ENCODE results near the gene GFOD2.

- TF ChIP-seq, protein P1, sequence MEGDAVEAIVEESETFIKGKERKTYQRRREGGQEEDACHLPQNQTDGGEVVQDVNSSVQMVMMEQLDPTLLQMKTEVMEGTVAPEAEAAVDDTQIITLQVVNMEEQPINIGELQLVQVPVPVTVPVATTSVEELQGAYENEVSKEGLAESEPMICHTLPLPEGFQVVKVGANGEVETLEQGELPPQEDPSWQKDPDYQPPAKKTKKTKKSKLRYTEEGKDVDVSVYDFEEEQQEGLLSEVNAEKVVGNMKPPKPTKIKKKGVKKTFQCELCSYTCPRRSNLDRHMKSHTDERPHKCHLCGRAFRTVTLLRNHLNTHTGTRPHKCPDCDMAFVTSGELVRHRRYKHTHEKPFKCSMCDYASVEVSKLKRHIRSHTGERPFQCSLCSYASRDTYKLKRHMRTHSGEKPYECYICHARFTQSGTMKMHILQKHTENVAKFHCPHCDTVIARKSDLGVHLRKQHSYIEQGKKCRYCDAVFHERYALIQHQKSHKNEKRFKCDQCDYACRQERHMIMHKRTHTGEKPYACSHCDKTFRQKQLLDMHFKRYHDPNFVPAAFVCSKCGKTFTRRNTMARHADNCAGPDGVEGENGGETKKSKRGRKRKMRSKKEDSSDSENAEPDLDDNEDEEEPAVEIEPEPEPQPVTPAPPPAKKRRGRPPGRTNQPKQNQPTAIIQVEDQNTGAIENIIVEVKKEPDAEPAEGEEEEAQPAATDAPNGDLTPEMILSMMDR (IDR thresholded peaks at IDR 0.05; ENCODE audit: poor library complexity): no peak
- TF ChIP-seq EZH2 (IDR thresholded peaks at IDR 0.05; ENCODE audit: borderline replicate concordance): no peak
These were observed 33.6 kb downstream of the GFOD2 start for GRCh38 chr16:67685388-67686112.

All from hepatocyte (in vitro differentiated cells).